Left lung (tissue), 10 donors: ENCODE data around the gene CPM. TPM values are rescaled to one million over a fixed set of nuclear protein-coding genes. Genes with fewer than 3 reads are reported as not detected.
"Not testable (repeated sequence)": the region's sequence is repeated elsewhere in the genome, so short reads cannot be mapped to it uniquely, and the experiment has no call there.

Experiments
- ATAC-seq: fragments of 200-7000 bp; cut with Tn5 transposase; one replicate; pipeline ENCODE4 v1.9.1; 2020; ENCODE audit warnings: moderate library complexity
- DNase-seq, 4 donors: peaks; one replicate each; pipeline ENCODE4 v3.0.0-alpha.2; 2013 to 2020
- H3K27ac ChIP-seq, 2 donors: fragments of 200-600 bp; sonication (generic) in 1 of 2; one replicate each; pipeline versions ENCODE4 v1.5.0 to v1.8.0; 2020 to 2021
- H3K27me3 ChIP-seq, 2 donors: fragments of 200-600 bp; sonication (generic) in 1 of 2; one replicate each; pipeline versions ENCODE4 v1.5.0 to v1.8.0; 2020 to 2021
- H3K36me3 ChIP-seq, 2 donors: fragments of 200-600 bp; sonication (generic) in 1 of 2; one replicate each; pipeline versions ENCODE4 v1.5.0 to v1.8.0; 2020 to 2021
- H3K4me1 ChIP-seq, 2 donors: fragments of 200-600 bp; one replicate each; pipeline ENCODE4 v1.8.0; 2021
- H3K4me3 ChIP-seq, 2 donors: fragments of 200-600 bp; sonication (generic) in 1 of 2; one replicate each; pipeline versions ENCODE4 v1.5.0 to v1.8.0; 2020 to 2021; ENCODE audit warnings: mild to moderate bottlenecking in 1 of 2
- H3K9me3 ChIP-seq, 2 donors: fragments of 200-600 bp; sonication (generic) in 1 of 2; one replicate each; pipeline versions ENCODE4 v1.5.0 to v1.8.0; 2020 to 2021
- intact Hi-C, 2 donors: fragments of 100-400 bp; cut with DNase I; formaldehyde crosslinking; loops; one replicate each; pipeline versions ENCODE4 v1.11.2 to v1.14.2; 2022
- polyA plus RNA-seq, 6 donors: library from polyadenylated mRNA; unstranded; fragments of 120-200 nt; gene quantifications; one replicate each; pipeline ENCODE4 v1.2.1, GENCODE V29; 2013; ENCODE audit not compliant: insufficient read length in 6 of 6
- total RNA-seq, 2 donors: library from RNA; stranded (reverse); fragmentation: NEBNext Ultra II Directional; extraction: Animal tissue kit (Norgen Biotek cat#: 25700); gene quantifications; one replicate each; pipeline ENCODE4 v1.2.1, GENCODE V29; 2021
- TF ChIP-seq, protein P1 (sequence below), 2 donors: fragments of 200-600 bp; sonication (generic) in 1 of 2; IDR thresholded peaks; one replicate each; pipeline versions ENCODE4 v1.5.0 to v1.8.0; 2021; ENCODE audit warnings: antibody characterized with exemption in 2 of 2
- donor health status: DM: no; HTN: yes; CAD: no.
- donor health status: DM: no; HTN: no; CAD: no.

Gene CPM
- total and polyA plus RNA-seq, 8 donors = 180 to 708 (median 336) TPM

DNA sequence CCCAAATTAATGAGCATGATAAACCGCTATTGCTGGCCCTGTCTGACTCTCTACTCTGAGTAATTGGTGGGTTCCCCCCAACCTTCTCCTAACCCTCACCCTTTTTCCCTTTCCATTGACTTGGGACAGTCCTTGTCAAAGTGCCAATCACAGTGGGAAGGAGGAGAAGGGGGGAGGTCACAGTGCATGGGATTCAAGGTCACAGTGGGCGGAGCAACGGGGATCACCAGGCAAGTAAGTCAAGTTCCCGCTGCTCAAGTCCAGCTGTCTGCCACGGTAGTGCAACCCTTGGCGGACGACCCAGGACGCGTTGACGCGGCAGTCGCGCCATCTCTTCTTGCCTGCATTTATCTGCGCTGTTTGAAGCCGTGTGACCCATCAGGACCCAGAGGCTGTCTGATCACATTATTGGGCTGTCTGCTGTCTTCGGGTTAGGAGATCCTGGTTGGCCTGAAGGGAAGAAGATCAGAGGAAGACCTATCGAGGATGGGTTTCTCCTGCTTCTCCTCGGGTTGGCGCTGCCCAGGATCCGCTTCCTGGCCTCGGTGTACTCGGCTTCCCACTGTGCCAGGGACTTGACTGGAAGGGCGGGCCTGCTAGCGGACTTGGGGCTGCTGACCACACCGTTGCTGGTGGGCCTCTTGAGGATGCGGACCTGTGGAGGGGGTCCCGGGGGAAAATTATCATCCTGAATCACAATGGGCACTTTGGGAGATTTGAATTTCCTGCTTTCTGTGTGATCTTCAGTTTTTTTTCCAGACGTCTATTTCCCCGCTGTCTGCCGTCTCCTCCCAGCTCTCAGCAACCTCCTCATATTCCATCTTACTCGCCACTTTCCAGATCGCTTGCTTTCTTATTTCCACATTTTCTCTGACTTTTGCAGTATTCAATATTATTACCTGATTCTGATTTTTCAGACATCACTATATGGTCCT, 128.0 kb downstream of the CPM start:
- intact Hi-C loops = no loop called here
- no peaks in the 10 kb centered on the region for H3K9me3 ChIP-seq
- TF ChIP-seq, protein P1, sequence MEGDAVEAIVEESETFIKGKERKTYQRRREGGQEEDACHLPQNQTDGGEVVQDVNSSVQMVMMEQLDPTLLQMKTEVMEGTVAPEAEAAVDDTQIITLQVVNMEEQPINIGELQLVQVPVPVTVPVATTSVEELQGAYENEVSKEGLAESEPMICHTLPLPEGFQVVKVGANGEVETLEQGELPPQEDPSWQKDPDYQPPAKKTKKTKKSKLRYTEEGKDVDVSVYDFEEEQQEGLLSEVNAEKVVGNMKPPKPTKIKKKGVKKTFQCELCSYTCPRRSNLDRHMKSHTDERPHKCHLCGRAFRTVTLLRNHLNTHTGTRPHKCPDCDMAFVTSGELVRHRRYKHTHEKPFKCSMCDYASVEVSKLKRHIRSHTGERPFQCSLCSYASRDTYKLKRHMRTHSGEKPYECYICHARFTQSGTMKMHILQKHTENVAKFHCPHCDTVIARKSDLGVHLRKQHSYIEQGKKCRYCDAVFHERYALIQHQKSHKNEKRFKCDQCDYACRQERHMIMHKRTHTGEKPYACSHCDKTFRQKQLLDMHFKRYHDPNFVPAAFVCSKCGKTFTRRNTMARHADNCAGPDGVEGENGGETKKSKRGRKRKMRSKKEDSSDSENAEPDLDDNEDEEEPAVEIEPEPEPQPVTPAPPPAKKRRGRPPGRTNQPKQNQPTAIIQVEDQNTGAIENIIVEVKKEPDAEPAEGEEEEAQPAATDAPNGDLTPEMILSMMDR (IDR thresholded peaks at IDR 0.05) = no peak
- peaks cover 0 to 7% of the 10 kb centered on the region in 2 donors for H3K36me3 ChIP-seq
- H3K27me3 ChIP-seq = no peaks in the 10 kb centered on the region
- no peak overlapping the region for H3K27ac ChIP-seq
- DNase-seq (no peak), ATAC-seq (no peak)
- H3K4me1 ChIP-seq = peaks cover 0 to 19% of the 10 kb centered on the region in 2 donors
- no peak overlapping the region for H3K4me3 ChIP-seq

DNA sequence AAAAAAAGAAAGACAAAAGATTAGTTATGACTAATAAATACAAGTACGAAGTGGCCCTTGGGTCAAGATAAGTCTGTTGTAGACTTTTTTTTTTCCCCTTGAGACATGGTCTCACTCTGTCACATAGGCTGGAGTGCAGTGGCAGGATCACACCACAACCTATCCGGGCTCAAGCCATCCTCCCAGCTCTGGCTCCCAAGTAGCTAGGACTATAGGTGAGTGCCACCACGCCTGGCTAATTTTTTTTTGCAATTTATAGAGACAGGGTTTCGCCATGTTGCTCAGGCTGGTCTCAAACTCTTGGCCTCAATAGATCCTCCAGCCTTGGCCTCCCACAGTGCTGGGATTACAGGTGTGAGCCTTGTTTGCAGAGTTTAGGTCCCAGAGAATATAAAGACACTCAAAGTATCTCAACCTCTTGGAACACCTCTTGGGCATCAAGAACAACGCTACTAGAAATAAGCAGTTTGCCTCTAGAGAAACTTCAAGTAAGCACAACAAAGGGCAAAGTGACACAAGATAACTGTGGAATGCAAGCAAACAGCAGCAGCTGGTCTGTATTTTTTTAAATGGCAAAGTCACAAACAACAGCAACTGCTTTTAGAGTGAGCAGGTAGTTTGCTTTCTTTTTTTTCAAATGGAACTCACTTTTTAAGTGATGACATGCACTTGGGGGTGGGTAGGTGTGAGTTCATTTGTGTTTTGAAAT, 128.9 kb downstream of the CPM start:
- intact Hi-C loops = no loop called here
- no peaks in the 10 kb centered on the region for H3K9me3 ChIP-seq
- no peaks in the 10 kb centered on the region for H3K36me3 ChIP-seq
- peaks cover 0 to 11% of the 10 kb centered on the region in 2 donors for H3K4me1 ChIP-seq
- no peak overlapping the region for H3K4me3 ChIP-seq
- no peak overlapping the region for H3K27ac ChIP-seq
- H3K27me3 ChIP-seq = no peaks in the 10 kb centered on the region
- DNase-seq (no peak), ATAC-seq (no peak)
- TF ChIP-seq, protein P1 (IDR thresholded peaks at IDR 0.05) = no peak

DNA sequence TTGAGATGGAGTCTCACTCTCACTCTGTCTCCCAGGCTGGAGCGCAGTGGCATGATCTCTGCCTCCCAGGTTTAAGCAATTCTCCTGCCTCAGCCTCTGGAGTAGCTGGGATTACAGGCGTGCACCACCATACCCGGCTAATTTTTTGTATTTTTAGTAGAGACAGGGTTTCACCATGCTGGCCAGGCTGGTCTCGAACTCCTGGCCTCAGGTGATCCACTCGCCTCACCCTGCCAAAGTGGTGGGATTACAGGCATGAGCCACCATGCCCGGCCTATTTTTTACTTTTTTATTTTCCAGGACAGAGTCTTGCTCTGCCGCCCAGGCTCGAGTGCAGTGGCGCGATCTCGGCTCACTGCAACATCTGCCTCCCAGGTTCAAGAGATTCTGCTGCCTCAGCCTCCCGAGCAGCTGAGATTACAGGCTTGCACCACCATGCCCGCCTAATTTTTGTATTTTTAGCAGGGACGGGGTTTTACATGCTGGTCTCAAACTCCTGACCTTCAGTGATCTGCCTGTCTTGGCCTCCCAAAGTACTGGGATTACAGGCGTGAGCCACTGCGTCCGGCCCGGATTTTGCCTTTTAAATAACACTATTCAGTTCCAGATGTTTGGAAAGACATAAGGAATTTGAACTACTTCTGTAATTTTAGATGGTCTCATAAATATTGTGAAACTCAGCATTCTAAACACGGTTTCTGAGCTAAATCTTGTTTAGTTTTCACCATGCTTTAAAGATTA, 129.9 kb downstream of the CPM start:
- intact Hi-C loops = not testable (repeated sequence)

DNA sequence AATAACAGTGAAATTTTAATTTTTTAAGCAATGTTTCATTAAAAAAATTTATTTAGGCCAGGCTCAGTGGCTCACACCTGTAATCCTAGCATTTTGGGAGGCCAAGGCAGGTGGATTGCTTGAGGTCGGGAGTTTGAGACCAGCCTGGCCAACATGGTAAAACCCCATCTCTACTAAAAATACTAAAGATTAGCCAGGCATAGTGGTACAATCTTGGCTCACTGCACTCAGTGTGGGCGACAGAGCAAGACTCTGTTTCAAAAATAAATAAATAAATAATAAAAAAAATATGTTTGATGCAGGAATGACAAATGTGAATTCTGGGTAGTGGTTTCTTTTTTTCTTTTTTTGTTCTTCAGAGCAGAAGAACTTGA, 130.6 kb downstream of the CPM start:
- H3K4me3 ChIP-seq, H3K27ac ChIP-seq, H3K36me3 ChIP-seq, H3K9me3 ChIP-seq, DNase-seq, ATAC-seq, intact Hi-C loops, H3K27me3 ChIP-seq: not testable (repeated sequence)
- H3K4me1 ChIP-seq = peaks cover 0 to 11% of the 10 kb centered on the region in 2 donors

More for the DNA sequence above, 129.9 kb downstream of the CPM start:
- not testable (repeated sequence) for ATAC-seq, H3K9me3 ChIP-seq, H3K36me3 ChIP-seq, H3K4me3 ChIP-seq, DNase-seq, H3K27me3 ChIP-seq, H3K27ac ChIP-seq
- H3K4me1 ChIP-seq = peaks cover 0 to 11% of the 10 kb centered on the region in 2 donors

Other genes starting within 250 kb of the CPM start
- gene NUP107, start 246.2 kb downstream of the CPM start, total RNA-seq = 10 to 100 TPM; 28.3 to 38.9 TPM
- 10 to 100 TPM; 68.8 to 79.4 (median 78.0) TPM for gene NUP107, start 246.2 kb downstream of the CPM start, polyA plus RNA-seq
- gene SLC35E3, start 187.0 kb downstream of the CPM start, total RNA-seq = 10 to 100 TPM in 1 of 2 donors, 1 to 10 TPM in 1; 6.3 to 12.3 TPM
- 10 to 100 TPM; 16.2 to 21.5 (median 19.2) TPM for gene SLC35E3, start 187.0 kb downstream of the CPM start, polyA plus RNA-seq
- gene MDM2, start 125.0 kb downstream of the CPM start, total RNA-seq = 100 to 1,000 TPM; 136 to 174 TPM
- 100 to 1,000 TPM in 4 of 6 donors, 10 to 100 TPM in 2; 89.3 to 142 (median 111) TPM for gene MDM2, start 125.0 kb downstream of the CPM start, polyA plus RNA-seq